ENCODE measurements around the gene NSMCE4A.
"Not testable (repeated sequence)": the region's sequence is repeated elsewhere in the genome, so short reads cannot be mapped to it uniquely, and the experiment has no call there.

The NSMCE4A gene

DNA sequence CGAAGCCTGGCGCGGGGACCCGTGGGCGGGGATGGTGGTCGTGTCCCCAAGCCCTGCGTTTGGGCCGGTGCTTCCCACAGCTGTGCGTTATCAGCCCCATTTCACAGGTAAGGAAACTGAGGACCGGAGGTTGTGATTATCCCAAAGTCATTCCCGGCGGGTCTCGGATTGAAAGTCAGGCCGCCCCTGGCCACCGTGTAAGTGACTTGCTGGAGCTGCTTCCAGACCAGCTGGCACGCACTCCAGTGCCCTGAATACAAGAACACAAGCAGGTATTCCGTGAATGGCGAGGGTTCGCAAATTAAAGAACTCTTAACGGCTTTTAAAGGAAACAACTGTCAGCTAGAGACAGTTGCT lies 46.5 kb downstream of the NSMCE4A start:
- TF ChIP-seq ZNF274 (IDR thresholded peaks at IDR 0.05; ENCODE audit: low read depth, low read length) = no peak
- peak overlapping the region; percentile 78 for H3K4me3 ChIP-seq (ENCODE audit: low read length)

DNA sequence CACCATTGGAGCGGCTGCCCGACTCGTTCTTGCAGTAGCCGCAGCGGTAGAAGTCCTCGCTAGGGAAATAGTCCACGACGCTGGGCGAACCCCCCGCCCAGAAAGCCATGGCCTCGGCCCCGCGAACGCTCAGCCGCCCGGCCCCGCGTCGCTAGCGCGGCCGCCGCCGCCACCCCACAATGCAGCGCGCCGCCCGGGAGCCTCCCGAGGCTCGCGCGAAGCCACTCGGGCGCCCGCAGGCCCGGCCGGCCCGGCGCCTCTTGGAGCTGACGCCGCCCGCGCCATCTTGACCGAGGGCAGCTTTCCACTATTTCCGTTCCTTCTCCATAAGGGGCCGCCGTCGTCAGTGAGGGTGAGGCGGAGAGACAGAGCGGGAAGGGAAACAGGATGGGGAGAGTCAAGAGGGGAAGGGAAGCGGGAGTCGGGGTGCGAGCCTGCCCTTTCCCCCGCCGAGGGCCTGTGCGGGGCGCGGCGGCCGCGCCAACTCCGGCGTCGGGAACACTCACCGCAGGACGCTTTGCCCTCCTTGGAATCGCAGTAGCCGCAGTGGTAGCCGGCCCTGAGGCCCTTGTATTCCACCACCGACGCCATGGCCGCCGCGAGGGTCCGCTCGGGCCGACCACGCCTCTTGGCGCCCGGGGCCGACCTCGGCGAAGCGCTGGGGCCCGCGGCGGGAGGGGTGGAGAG lies 47.0 kb downstream of the NSMCE4A start, which contains the start of gene ATE1:
TSS of gene ATE1 (minus strand) at position 191 of the 687 bp plus-strand sequence. CDS start at position 109, 82 bp downstream.
- no peak for TF ChIP-seq ZNF274 (IDR thresholded peaks at IDR 0.05; ENCODE audit: low read depth, low read length)
- peak within 1 kb of the TSS; percentile 78 for H3K4me3 ChIP-seq (ENCODE audit: low read length)

DNA sequence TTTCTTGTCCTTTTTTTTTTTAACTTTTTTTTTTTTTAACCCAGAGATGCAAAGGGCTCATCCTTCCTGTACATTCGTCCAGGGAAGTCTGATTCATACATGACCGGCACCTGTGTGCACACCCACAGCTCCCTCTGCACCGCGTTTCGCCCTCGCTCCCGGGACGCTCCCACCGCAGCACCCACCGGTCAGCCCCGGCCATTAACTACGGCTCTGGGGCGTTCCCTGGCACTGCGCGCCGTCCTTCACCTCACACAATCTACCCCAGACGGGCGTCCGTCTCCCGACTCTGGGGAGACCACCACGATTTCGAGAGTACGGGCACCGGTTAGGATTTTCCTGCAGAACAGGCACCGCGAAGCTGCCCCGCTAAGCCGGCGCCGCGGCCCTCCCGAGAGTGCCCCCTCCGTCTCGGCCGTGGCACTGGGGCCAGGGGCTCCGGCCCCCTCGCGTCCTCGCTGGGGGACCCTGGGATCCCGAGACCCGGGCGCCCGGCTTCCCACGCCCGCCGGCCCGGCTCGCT lies 47.6 kb downstream of the NSMCE4A start:
- H3K4me3 ChIP-seq (ENCODE audit: low read length) = peak overlapping the region; percentile 78
- TF ChIP-seq ZNF274 (IDR thresholded peaks at IDR 0.05; ENCODE audit: low read depth, low read length) = no peak

DNA sequence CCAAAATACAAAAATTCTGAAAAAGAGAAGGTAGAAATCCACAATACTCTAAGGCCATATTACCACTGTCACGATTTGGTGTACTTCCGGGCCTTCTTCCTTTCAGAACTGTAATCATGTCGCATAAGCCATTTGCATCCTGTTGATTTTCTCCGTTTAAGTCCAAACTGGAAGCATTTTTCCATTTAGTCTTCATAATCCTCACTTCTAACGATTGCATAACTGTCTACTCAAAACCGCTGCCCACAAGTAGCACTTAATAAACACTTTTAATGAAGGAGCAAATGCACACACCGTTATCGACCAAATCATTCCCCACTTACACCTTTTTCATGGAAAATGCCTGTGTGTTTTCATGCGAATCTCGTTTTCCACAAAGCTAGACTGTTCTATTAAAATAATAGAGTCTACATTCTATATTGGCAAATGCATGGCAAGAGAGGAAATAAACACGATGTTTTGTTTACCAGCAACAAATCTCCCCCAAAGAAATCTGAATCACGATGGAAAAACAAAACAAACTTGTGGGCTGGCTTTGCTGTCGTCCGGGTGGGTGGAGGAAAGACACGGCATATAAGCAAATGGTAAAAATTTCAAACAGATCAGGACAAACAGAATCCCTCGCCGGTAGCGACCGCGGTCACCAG lies 48.2 kb downstream of the NSMCE4A start:
- H3K4me3 ChIP-seq (ENCODE audit: low read length) = peak overlapping the region; percentile 78
- TF ChIP-seq ZNF274 (IDR thresholded peaks at IDR 0.05; ENCODE audit: low read depth, low read length) = no peak

DNA sequence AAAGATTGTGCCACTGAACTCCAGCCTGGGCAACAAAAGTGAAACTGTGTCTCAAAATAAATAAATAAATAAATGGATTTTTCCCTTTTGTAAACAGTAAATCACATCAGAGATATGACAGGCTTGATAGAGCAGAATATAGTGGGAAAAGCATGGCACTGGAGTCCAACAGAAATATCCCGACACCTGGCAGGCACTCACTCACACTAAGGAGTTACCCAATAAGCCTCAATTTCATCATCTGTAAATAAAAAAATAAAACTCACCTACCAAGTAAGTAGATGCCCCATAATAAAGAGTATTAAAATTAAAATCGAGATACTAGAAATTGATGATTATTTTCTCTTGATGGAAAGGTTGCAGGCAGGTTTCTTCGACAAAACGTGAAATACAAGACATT lies 48.9 kb downstream of the NSMCE4A start:
- TF ChIP-seq ZNF274 (IDR thresholded peaks at IDR 0.05; ENCODE audit: low read depth, low read length) = no peak
- H3K4me3 ChIP-seq (ENCODE audit: low read length) = no peak overlapping the region; the same call in 1 of the 2 replicates

DNA sequence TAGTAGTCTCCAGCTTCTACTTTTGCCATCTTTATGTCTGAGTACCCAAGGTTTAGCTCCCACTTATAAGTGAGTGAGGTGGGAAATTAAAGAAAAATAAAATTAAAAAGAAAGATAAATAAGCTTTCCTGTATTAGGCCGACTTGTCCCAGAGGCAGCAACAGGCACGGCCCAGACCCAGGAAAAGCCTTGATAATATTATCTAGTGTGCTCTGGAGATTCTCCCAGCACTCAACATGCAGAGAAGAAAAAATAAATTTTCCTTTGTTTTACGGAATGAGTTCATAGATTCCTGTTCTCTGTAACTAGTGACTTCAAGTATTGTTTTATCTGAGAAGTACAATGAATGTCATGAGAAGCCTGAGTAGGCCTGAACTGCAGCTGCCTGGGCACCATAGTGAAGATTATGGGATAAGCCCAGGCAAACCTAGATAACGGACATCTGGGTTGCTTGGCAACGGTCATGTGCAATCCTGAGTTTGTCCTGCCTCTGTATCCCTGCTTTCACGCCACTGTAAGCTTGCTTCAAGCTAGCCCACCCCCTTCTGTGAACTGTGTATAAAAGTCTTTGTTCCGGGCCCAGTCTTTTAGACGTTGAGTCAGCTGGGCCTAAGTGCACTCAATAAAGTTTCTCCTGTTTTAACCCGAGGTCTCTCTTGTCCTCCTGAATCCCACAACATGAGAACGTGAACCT lies 53.6 kb downstream of the NSMCE4A start:
- no peak overlapping the region for H3K4me3 ChIP-seq (ENCODE audit: low read length)

DNA sequence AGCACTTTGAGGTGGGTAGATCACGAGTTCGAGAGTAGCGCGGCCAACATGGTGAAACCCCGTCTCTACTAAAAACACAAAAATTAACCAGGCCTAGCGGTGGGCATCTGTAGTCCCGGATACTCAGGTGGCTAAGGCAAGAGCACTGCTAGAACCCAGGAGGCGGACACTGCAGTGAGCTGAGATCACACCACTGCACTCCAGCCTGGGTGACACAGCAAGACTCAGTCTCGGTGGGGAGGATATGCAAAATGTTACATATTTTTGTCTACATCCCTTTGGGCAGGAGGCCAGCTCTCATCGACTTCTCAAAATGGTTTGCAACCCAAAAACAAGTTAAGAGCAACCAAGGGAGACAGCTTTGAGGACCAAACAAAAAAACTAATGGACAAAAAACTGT lies 55.4 kb downstream of the NSMCE4A start:
- TF ChIP-seq ZNF274 (IDR thresholded peaks at IDR 0.05; ENCODE audit: low read depth, low read length) = no peak
- no peak overlapping the region for H3K4me3 ChIP-seq (ENCODE audit: low read length)

More for the DNA sequence above, 53.6 kb downstream of the NSMCE4A start:
- TF ChIP-seq ZNF274 (IDR thresholded peaks at IDR 0.05; ENCODE audit: low read depth, low read length) = no peak

DNA sequence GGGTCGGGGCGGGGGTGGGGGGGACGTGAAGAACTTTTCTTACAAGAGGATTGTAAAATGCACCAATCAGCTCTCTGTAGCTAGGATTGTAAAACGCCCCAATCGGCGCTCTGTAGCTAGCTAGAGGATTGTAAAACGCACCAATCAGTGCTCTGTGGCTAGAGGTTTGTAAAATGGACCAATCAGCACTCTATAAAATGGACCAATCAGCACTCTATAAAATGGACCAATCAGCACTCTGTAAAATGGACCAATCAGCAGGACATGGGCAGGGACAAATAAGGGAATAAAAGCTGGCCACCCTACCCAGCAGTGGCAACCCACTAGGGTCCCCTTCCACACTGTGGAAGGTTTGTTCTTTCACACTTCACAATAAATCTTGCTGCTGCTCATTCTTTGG lies 56.2 kb downstream of the NSMCE4A start:
- H3K4me3 ChIP-seq (ENCODE audit: low read length) = not testable (repeated sequence)

DNA sequence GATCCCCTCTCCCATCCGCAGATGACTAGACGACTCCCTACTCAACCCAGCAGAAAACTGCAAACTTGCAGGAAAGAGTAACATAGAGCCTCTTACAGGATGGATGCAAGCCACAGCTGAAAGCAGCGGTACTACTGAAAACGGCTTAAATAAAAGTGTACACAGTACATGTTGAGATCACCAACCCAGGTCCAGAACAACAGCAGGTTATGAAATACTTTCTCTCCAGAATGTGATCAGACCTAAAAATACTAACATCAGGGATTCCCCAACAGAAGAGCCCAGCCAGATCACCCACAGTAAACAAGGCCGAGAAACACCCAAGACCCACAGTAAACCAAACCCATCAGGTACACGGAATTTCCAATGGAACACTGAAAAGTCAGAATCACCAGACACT lies 60.4 kb downstream of the NSMCE4A start:
- no peak overlapping the region for H3K4me3 ChIP-seq (ENCODE audit: low read length)
- no peak for TF ChIP-seq ZNF274 (IDR thresholded peaks at IDR 0.05; ENCODE audit: low read depth, low read length)

DNA sequence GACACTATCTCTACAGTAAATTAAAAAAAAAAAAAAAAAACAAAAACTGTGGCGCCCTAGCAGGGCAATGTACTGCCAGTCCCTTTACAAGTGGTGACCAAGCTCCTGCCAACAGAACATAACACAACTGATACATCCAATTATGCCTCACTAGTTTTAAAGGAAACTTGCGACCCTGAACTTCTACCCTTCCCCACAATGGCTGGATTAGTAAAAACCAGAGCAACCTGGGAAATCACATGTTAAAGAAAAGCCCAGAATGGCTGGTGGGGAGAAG lies 63.7 kb downstream of the NSMCE4A start:
- no peak for TF ChIP-seq ZNF274 (IDR thresholded peaks at IDR 0.05; ENCODE audit: low read depth, low read length)

DNA sequence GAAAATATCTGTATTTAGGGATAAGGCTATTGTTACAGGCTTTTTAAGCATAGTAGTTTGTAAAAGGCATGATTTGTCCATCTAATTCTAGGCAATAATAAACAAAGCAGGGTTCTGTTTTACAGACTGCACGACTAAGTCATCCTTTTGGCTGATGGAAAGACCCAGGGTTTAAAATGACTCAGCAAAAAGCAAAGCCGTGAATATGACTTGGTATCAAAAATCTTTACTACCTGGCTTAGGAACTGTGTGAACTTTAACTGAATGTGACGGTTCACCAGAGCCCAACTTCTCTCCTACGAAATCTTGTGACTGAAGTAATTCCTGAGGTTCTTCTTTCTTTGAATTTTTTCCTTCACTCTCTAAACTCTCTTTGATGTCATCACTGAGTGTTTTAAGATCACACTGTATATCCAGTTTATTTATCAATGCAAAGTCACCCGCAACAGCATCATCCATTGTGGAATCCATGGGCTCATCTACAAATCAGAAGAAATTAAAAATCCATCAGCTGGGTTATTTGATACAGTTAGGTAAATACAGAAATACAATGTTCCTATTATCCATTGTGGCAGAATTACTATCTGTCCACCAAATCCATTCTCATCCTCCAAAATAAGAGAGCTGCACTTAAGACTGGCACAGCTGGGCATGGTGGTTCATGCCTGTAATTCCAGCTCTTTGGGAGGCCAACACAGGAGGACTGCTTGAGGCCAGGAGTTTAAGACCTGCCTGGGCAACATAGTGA lies 64.2 kb downstream of the NSMCE4A start:
- H3K4me3 ChIP-seq (ENCODE audit: low read length) = no peak overlapping the region
- TF ChIP-seq ZNF274 (IDR thresholded peaks at IDR 0.05; ENCODE audit: low read depth, low read length) = no peak

More for the DNA sequence above, 63.7 kb downstream of the NSMCE4A start:
- H3K4me3 ChIP-seq (ENCODE audit: low read length) = no peak overlapping the region
